ENCODE measurements around the gene KAT2B. TPM values are rescaled to one million over a fixed set of nuclear protein-coding genes. Genes with fewer than 3 reads are reported as not detected.
A peak's percentile ranks its signal among the peaks of the same experiment; 100 is the strongest.

The KAT2B gene
- total RNA-seq, 1 experiment from 2014 or later, result 3.7 TPM

DNA sequence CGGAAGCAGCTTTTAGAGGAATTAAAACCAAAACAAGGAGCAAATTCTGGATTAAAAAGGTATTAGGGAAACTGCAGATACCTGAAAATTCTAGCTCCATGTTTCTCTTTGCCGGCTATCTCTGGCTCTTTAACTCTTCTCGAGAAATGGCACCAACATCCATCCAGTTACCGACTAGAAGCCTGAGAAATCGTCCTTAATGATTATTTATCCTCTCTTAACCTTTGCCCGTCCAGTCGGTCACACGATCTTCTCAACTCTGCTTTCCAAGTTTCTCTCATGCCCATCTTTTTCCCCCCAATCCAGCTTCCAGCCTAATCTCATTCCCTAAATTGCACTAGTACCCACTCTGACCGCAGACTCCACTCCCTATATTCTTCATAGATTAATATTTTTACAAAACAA is 146.4 kb downstream of the KAT2B start:
- ATAC-seq (no peak), DNase-seq (ENCODE audit: low read depth, low spot score) (no peak)
- Histone ChIP-seq H2AFZ (ENCODE audit: low read depth, low read length, poor library complexity, severe bottlenecking) (peak overlapping the region; percentile 94), H3K4me3 (replicated peaks in 1 of 2; ENCODE audit: low read depth in 1 of 2, low read length in 2 of 2) (peak overlapping the region; percentile 77 to 88), H3K9me3 (ENCODE audit: control insufficient read depth in 1 of 2, insufficient read depth in 1 of 2, low read depth in 1 of 2, low read length in 2 of 2) (no peaks in the 10 kb centered on the region), H3K9ac (ENCODE audit: low read length) (peak overlapping the region; percentile 81), H3K27me3 (ENCODE audit: insufficient read depth, low read length) (no peaks in the 10 kb centered on the region), H3K79me2 (ENCODE audit: insufficient read depth, low read length) (peaks cover 28% of the 10 kb centered on the region), H3K27ac (ENCODE audit: low read depth, low read length) (peak overlapping the region; percentile 49), H4K20me1 (ENCODE audit: insufficient read depth) (no peaks in the 10 kb centered on the region), H3K4me1 (ENCODE audit: control insufficient read depth in 1 of 2, insufficient read depth in 2 of 2, low read length in 2 of 2) (peaks cover 7 to 16% of the 10 kb centered on the region in 2 experiments; a peak in 3 of 4 replicates), H3K36me3 (ENCODE audit: control insufficient read depth in 1 of 2, insufficient read depth in 2 of 2, low read length in 2 of 2) (peaks cover 9 to 10% of the 10 kb centered on the region in 2 experiments; a peak in 2 of 4 replicates), H3K9me2 (ENCODE audit: insufficient read depth) (no peaks in the 10 kb centered on the region), H3K4me2 (ENCODE audit: low read length) (peak overlapping the region; percentile 75)
- POLR2A ChIA-PET, result interaction anchor here (0.7 to 0.8 kb wide), 2 partner anchors 12 to 40 kb away, joined by 3 read pairs; no protein-coding TSS in a partner anchor
- RAD21 ChIA-PET (ENCODE audit: low non-redundant PET in 1 of 2, low total read pairs in 2 of 2, uncharacterized antibody in 2 of 2, unreplicated experiment in 2 of 2), result no interaction called here
- TF ChIP-seq YY1 (IDR thresholded peaks at IDR 0.05; ENCODE audit: extremely low read depth, insufficient replicate concordance, low read depth, low read length), result no peak
- TF ChIP-seq ELF1 (IDR thresholded peaks at IDR 0.05; ENCODE audit: borderline replicate concordance, low read depth), result no peak
- no peak for TF ChIP-seq POLR2AphosphoS5 (IDR thresholded peaks at IDR 0.05; ENCODE audit: low read depth, low read length)
- TF ChIP-seq EZH2 (IDR thresholded peaks at IDR 0.05), result no peak
- TF ChIP-seq TCF7L2 (IDR thresholded peaks at IDR 0.05; ENCODE audit: borderline replicate concordance, extremely low read depth, insufficient read depth, insufficient read length), result no peak
- TF ChIP-seq MAX (IDR thresholded peaks at IDR 0.05), result no peak
- BruUV-seq (replicated peaks), result TSS peak; percentile 95
- CTCF ChIA-PET, result no interaction called here
- intact Hi-C loops (cut with micrococcal nuclease), result loop anchor here (5.0 to 10.0 kb wide), 3 partner anchors 134 to 302 kb away; partner anchors contain the start of gene RAB5A

- intact Hi-C loops (cut with micrococcal nuclease), result no loop called here
- Histone ChIP-seq H3K27ac (ENCODE audit: low read depth, low read length) (no peak overlapping the region), H3K9ac (ENCODE audit: low read length) (no peak overlapping the region), H3K4me1 (ENCODE audit: control insufficient read depth in 1 of 2, insufficient read depth in 2 of 2, low read length in 2 of 2) (peaks cover 0 to 7% of the 10 kb centered on the region in 2 experiments; a peak in 2 of 4 replicates), H3K27me3 (ENCODE audit: insufficient read depth, low read length) (no peaks in the 10 kb centered on the region), H3K4me3 (replicated peaks in 1 of 2; ENCODE audit: low read depth in 1 of 2, low read length in 2 of 2) (no peak overlapping the region), H4K20me1 (ENCODE audit: insufficient read depth) (no peaks in the 10 kb centered on the region), H3K36me3 (ENCODE audit: control insufficient read depth in 1 of 2, insufficient read depth in 2 of 2, low read length in 2 of 2) (no peaks in the 10 kb centered on the region), H3K79me2 (ENCODE audit: insufficient read depth, low read length) (no peaks in the 10 kb centered on the region), H3K9me2 (ENCODE audit: insufficient read depth) (no peaks in the 10 kb centered on the region), H2AFZ (ENCODE audit: low read depth, low read length, poor library complexity, severe bottlenecking) (no peak overlapping the region), H3K4me2 (ENCODE audit: low read length) (no peak overlapping the region), H3K9me3 (ENCODE audit: control insufficient read depth in 1 of 2, insufficient read depth in 1 of 2, low read depth in 1 of 2, low read length in 2 of 2) (no peaks in the 10 kb centered on the region)
- RAD21 ChIA-PET (ENCODE audit: low non-redundant PET in 1 of 2, low total read pairs in 2 of 2, uncharacterized antibody in 2 of 2, unreplicated experiment in 2 of 2), result no interaction called here
- ATAC-seq, result no peak
- no peak for DNase-seq (ENCODE audit: low read depth, low spot score)
- TF ChIP-seq, protein P1, sequence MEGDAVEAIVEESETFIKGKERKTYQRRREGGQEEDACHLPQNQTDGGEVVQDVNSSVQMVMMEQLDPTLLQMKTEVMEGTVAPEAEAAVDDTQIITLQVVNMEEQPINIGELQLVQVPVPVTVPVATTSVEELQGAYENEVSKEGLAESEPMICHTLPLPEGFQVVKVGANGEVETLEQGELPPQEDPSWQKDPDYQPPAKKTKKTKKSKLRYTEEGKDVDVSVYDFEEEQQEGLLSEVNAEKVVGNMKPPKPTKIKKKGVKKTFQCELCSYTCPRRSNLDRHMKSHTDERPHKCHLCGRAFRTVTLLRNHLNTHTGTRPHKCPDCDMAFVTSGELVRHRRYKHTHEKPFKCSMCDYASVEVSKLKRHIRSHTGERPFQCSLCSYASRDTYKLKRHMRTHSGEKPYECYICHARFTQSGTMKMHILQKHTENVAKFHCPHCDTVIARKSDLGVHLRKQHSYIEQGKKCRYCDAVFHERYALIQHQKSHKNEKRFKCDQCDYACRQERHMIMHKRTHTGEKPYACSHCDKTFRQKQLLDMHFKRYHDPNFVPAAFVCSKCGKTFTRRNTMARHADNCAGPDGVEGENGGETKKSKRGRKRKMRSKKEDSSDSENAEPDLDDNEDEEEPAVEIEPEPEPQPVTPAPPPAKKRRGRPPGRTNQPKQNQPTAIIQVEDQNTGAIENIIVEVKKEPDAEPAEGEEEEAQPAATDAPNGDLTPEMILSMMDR (IDR thresholded peaks at IDR 0.05 in 2 of 3, conservative IDR thresholded peaks at IDR 0.05 in 1 of 3; ENCODE audit: borderline replicate concordance in 1 of 3, insufficient read depth in 1 of 3, low read depth in 2 of 3, low read length in 2 of 3), result peak in 1 of 3 experiments; percentile 31; a peak in 1 of 6 replicates
- TF ChIP-seq POLR2A (IDR thresholded peaks at IDR 0.05; ENCODE audit: borderline replicate concordance, extremely low read depth, insufficient read depth, insufficient read length), result no peak
- BruUV-seq (replicated peaks), result no TSS peak
- CTCF ChIA-PET, result no interaction called here
- POLR2A ChIA-PET, result no interaction called here
These were observed 150.7 kb downstream of the KAT2B start for GRCh38 chr3:20190991-20191390.
